Stimulated activated CD8-positive, alpha-beta memory T cell treated with anti-CD3 and anti-CD28 coated beads, Interleukin-4, amount 100 ng/mL, for 1 hour (primary cell): ENCODE measurements around the gene GPR179.

Experiments
- DNase-seq, 2 donors: peaks; one replicate each; pipeline ENCODE4 v3.0.0-alpha.2; 2020; ENCODE audit warnings: low read depth in 2 of 2, low spot score in 1 of 2

Gene GPR179, protein sequence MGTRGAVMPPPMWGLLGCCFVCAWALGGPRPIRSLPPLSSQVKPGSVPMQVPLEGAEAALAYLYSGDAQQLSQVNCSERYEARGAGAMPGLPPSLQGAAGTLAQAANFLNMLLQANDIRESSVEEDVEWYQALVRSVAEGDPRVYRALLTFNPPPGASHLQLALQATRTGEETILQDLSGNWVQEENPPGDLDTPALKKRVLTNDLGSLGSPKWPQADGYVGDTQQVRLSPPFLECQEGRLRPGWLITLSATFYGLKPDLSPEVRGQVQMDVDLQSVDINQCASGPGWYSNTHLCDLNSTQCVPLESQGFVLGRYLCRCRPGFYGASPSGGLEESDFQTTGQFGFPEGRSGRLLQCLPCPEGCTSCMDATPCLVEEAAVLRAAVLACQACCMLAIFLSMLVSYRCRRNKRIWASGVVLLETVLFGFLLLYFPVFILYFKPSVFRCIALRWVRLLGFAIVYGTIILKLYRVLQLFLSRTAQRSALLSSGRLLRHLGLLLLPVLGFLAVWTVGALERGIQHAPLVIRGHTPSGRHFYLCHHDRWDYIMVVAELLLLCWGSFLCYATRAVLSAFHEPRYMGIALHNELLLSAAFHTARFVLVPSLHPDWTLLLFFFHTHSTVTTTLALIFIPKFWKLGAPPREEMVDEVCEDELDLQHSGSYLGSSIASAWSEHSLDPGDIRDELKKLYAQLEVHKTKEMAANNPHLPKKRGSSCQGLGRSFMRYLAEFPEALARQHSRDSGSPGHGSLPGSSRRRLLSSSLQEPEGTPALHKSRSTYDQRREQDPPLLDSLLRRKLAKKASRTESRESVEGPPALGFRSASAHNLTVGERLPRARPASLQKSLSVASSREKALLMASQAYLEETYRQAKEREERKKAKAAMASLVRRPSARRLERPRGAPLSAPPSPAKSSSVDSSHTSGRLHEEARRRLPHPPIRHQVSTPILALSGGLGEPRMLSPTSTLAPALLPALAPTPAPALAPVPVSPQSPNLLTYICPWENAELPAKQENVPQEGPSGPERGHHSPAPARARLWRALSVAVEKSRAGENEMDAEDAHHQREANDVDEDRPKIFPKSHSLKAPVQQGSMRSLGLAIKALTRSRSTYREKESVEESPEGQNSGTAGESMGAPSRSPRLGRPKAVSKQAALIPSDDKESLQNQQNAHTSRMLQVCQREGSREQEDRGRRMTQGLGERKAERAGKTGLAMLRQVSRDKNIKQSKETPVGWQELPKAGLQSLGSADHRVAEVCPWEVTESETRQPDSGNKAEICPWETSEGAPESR (N-terminal part only)

DNA sequence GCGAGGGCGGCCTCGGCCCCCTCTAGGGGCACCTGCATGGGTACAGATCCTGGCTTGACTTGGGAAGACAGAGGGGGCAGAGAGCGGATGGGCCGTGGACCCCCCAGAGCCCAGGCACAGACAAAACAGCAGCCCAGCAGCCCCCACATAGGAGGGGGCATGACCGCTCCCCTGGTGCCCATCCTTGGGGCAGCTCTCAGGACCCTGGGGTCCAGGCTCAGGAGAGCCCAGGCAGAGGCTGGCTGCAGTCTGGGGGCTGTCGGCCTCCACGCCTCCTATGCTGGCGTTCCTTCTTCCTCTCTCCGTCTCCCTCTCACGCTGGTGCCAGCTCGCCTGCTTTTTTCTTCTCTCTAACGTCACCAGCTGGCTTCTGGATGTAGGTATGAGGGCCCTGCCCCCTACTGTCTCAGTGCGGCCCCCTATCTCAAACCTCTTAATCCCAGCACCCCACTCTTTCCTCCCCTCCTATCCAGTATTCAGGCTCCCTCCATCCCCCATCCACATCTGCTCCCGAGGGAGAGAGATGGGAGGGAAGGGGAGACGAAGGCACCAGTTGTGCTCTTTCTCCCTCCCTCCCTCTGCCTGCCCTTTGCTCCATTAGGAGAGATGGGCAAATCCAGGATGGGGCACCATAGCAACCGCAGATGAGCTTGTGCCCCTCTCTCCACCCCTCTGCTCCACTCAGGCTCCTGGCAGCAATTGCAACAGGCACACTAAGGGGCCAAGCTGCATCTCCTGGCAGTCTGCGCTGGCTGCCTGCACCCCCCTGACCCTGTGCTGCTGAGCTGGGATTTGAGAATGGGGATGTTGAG lies at the start of gene GPR179:
GPR179 (minus strand) TSS at position 349 of the 812 bp plus-strand sequence; CDS start at position 182, 167 bp downstream.
- no peak for DNase-seq

DNA sequence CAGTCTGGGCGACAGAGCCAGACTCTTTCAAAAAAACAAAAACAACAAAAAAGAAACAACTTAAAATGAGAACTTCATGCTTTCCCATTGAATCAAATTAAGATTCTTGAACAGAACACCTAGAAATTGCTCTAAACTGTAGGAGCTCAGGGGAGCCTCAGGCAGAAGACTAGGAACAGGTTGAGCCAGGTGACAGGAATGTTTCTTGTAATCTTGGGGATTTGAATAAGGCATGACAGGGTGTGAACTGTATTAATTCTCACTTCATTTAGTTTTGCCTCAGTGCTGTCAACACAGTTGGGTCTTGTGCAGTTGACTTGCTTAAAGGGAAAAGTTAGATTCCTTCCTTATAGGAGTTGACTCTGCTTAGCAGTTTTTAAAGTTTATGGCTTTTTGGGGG lies 35.7 kb upstream of the GPR179 start:
- no peak for DNase-seq

DNA sequence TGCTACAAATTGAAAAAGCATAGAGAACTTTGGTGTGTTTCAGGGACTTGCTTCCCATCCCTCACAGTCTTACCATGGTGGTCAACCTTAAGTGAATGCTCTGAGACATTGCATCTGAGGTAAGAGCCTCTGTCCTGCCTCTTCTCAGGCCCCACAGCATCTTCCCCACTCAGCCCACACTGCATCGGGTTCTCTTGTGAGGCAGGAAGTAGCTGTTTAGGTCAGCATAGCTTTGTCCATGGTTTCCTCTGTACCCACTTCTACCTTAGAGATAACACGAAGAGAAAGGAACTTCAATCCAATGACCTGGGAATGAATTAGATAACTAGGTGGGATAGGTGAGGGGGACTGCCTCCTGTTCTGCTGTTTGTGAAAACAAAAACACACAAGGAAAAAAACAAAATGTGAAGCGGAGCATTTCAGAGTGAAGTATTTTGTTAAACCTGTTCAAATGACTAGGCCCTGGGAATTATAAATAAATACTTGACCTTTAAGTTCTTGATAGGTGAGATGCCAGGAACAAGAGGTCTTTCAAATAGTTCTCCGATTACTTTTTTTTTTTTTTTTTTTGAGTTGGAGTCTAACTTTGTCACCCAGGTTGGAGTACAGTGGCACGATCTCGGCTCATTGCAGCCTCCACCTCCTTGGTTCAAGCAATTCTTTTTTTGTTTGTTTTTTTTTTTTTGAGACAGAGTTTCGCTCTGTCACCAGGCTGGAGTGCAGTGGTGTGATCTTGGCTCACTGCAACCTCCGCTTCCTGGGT lies 25.5 kb upstream of the GPR179 start:
- no peak for DNase-seq

DNA sequence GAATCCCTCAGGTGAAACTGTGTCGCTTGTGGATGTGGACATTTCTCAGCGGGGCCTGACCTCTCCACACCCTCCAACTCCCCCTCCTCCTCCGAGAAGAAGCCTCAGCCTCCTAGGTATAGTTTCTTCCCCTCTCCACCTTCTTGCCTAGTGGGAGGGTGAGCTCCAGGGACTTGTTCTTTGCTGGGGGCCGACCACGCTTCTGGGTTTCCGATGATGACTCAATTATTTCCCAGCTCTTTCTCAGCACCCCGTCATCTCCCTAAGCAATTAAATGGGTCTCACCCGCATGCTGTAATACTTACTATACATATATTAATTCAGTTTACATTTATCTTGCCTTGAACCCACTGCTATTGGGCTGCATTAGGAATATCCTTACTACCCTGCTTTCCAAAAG lies 21.0 kb upstream of the GPR179 start:
- DNase-seq = no peak

DNA sequence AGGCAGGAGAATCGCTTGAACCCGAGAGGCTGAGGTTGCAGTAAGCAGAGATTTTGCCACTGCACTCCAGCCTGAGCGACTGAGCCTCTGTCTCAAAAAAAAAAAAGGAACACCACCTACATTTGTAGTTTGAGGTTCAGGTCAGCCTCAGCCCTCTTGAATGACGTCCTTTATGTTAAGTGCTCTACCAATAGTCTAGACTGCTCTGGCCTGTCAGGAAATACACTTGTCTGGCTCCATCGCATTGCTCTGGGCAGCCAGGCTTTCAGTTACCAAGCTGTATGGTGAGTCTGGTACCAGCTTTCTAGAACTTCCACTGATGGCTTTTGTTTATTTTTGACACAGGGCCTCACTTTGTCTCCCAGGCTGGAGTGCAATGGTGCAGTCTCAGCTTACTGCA lies 19.3 kb upstream of the GPR179 start:
- no peak for DNase-seq

DNA sequence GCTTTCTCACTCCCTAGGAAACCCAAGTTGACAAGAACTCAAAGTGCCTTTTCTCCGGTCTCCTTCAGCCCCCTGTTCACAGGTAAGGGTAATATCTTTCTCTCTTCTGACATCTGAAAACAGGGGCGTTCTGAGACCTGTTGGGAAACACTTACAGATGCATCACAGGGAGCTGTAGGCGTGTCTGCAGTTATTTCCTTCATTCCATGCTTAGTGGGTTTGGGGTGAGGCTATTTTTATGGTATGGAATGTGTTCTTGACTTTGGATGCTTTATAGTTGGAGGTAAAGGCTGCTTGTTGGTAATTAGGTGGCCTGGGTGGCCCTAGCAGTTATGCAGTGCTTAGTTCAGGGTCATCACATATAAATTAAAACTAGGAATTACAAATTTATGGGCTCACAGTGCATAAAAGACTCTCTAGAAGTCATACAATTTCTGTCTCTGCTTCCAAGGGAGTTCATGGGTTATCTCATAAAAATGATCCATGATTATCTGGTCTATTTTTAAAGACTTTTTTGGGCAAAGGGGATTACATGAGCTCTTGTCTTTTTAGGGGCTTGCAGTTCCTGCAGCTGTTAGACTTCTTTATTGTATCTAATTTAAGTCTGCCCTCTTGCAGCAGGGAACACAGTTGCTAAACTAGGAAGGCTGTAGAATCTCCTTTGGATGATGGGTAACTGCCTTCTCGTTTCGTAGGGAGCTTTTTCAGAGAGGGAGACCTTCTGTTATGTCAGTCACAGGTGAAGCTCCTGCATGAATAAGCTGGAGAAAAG lies 18.1 kb upstream of the GPR179 start:
- DNase-seq = no peak

DNA sequence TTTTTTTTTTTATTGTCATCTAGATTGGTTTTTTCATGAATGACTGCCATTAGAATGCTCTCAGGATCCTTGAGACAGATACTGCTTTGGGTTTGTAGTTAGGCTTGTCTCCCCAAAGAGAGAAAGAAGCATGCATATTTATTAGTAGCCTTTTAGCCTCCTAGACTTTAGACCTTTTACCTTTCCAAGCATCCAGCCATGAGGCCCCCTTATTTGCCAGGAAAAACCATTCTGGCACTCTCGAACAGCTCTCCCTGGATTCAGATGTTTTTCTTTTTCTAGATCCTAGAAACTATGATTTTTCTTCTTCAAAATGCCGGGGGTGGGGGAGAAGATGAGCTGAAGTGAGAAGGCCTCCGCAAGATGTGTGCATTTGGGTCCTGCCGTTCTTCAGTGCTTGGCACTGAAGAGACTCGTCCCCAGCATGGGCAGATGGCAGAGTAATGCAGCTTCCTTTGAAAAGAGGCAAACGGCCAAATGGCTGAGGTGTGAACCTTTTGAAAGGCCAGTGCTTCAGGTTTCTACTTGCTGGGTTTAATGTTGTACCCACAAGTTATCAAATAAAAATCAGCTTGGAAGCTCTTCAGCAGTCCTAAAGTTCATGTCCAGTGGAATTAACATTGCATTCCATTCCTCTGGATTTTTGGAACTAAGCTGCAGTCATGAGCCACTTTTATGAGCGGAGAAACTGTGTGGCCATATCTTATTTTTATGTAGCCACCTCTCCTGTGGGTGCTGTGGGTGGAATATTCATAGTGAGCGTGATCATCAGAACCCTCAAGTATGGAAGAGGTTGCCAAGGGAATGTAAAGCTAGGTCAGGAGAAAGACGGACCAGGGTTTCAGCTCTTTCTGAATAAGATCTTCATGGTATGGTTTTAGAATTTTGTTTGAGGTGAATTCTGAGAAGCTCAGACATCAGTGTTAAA lies 15.1 kb upstream of the GPR179 start:
- DNase-seq = no peak

GRCh38 chr17:38357486-38358123 lies 13.8 kb upstream of the GPR179 start:
- DNase-seq = no peak

DNA sequence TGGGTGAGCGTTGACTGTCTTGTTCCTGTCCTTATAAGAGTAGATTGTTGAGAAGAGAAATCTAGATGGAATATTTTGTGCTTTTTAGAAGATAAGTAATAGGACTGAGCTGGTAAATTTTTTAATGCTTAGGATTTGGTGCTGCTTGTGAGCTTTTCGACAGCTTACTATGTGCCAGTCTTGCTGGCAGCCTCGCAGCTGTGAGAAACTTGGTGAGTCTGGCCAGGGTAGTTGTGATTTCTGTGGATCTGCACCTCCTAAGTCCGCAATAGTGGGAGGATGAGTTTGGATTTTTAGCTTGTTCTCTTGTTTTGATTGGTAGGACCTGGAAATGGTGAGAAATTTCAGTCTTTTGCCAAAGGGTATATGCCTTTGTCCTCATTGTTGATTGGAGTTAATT lies 11.5 kb upstream of the GPR179 start:
- no peak for DNase-seq

DNA sequence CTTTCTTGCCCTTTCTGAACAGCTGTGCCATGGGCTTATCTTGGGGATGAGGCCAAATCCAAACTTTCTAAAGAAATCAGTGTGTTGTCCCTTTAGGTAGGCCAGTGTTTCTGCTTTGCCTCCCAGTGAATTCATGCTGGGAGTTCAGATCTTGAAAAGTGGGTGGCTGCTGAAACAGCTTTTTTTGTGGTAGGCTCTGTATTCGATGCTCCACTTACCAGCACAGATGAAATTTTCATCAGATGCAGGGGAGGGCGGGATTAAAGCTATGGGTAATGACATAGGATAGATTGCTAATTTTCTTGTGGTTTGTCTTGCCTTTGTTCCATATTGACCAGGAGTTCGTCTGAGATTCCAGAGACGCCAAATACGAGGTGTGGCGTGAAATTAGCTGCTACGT lies 10.7 kb upstream of the GPR179 start:
- no peak for DNase-seq

DNA sequence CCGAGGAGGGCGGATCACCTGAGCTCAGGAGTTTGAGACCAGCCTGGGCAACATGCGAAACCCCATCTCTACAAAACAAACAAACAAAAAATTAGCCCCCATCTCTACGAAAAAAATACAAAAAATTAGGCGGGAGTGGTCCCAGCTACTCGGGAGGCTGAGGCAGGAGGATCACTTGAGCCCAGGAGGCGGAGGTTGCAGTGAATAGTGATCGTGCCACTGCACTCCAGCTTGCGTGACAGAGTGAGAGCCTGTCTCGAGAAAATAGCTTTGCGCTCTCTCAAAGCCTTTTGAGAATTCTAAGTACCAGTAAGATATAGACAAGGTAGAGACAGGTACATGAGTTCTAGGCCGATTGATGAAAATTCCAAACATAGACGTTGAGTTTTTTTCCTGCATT lies 9.9 kb upstream of the GPR179 start:
- no peak for DNase-seq

- DNase-seq = no peak
Measured at GRCh38 chr17:38353086-38353604, 9.4 kb upstream of the GPR179 start.

DNA sequence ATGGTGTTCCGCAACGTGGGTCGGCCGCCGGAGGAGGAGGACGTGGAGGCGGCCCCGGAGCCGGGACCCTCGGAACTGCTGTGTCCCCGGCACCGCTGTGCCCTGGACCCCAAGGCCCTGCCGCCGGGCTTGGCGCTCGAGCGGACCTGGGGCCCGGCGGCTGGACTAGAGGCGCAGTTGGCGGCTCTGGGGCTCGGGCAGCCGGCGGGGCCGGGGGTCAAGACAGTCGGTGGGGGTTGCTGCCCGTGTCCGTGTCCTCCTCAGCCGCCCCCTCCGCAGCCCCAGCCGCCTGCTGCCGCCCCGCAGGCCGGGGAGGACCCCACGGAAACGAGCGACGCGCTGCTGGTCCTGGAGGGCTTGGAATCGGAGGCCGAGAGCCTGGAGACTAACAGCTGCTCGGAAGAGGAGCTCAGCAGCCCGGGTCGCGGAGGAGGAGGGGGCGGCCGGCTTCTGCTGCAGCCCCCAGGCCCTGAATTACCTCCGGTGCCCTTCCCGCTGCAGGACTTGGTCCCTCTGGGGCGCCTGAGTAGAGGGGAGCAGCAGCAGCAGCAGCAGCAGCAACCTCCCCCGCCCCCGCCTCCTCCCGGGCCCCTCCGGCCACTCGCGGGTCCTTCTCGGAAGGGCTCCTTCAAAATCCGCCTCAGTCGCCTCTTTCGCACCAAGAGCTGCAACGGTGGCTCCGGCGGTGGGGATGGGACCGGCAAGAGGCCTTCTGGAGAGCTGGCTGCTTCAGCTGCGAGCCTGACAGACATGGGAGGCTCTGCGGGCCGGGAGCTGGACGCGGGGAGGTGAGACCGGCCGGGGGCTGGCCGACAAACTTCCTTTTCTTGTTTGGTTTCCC lies 8.7 kb upstream of the GPR179 start:
- DNase-seq = no peak

DNA sequence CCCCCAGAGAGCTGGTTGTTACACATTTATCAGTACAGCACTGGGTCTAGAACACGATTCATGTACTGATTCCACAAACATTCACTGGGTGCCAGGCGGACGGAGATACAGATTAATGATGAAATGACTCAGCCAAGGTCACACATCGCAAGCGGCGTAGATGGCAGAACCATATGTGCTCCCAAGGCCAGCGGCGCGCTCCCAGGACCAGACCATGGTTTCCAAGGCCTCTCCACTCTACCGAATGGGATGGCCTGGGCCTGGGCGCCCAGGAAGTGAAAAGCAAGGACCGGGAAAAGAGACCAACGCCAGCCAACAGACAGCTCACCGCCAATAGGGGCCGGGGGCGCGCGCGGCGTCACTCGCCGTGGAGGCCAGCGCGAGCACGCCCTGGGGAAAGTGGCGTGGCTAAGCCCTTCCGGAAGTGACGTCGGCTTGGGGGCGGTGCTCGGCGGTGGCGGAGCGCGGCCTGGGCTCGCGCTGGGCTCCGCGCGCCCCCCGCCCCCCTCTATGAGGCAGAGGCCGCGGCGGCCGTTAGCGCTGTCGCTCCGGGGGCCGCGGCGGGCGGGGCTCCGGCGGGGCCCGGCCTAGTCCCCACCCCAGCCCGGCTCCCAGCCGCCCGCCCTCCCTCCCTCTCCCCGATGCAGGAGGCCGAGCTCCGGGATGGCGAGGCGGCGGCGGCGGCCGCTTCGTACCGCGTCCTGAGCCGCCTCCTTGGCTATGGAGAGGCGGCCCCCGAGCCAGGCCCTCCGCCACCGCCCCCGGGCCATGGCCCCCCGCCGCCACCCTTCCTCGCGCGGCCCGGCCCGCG lies 7.9 kb upstream of the GPR179 start, which contains the start of gene SOCS7:
SOCS7 (plus strand) TSS at position 433 of the 811 bp plus-strand sequence; CDS start at position 642, 209 bp downstream.
- DNase-seq = peak; percentile 88 to 89

DNA sequence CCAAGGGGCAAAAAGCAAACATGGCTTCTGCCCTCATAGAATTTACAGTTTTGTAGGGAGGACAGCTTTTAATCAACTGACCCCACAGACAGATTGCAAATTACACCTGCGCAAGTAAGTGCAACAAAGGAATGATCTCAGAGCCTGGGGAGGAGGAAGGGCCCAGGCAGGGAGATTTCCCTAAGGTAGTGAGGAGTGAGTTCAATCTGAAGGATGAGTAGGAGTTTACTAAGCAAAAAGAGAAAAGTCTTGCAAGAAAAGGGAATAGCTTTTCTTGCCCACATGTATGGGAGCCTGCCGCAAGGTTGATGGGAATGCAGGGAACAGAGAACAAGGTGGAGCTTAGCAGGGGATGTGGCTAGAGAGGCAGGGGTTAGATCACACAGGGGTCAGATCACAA lies 6.3 kb upstream of the GPR179 start:
- no peak for DNase-seq
